A549 (cell line): Measurements from ENCODE around the gene PAIP2. TPM values are rescaled to one million over a fixed set of nuclear protein-coding genes. Genes with fewer than 3 reads are reported as not detected.
A peak's percentile ranks its signal among the peaks of the same experiment; 100 is the strongest.

Experiments
- ATAC-seq, 2 experiments: fragments of 200-7000 bp in 1 of 2; fragments of >200 bp in 1 of 2; cut with Nextera tagmentation in 1 of 2; cut with Tn5 transposase in 1 of 2; 3 replicates each; pipeline versions ENCODE4 v1.8.0 to v1.9.1; 2018 to 2020; ENCODE audit warnings: mild to moderate bottlenecking in 1 of 2, moderate library complexity in 1 of 2
- CTCF ChIA-PET: fragments of 300-600 bp; sonication (Branson Sonifier 250); formaldehyde crosslinking; extraction: SDS; loops from one replicate; lab custom pipeline; 2021; ENCODE audit warnings: antibody characterized with exemption, inconsistent platforms; lab: Yijun Ruan, JAX
- POLR2A ChIA-PET: fragments of 350-600 bp; formaldehyde crosslinking; extraction: SDS; loops from one replicate; lab custom pipeline; 2021; ENCODE audit warnings: antibody characterized with exemption, inconsistent platforms; lab: Yijun Ruan, JAX
- DNase-seq, 2 experiments: peaks; one replicate each; pipeline versions ENCODE4 v3.0.0 to v3.0.0-alpha.2; 2011 to 2016; ENCODE audit warnings: low read depth in 1 of 2, low spot score in 1 of 2
- FAIRE-seq: peaks from 2 replicates; lab custom pipeline; 2011; peaks lifted over from hg19 to GRCh38; lab: Jason Lieb, UNC
- H3K27ac ChIP-seq, 2 experiments: fragments of >200 bp; sonication (Bioruptor Twin); formaldehyde crosslinking; 3 replicates each; pipeline ENCODE4 v1.5.1; 2016 to 2017
- H3K4me1 ChIP-seq: fragments of >200 bp; sonication (Bioruptor Twin); formaldehyde crosslinking; 3 replicates; pipeline ENCODE4 v1.6.1; 2016
- H3K4me2 ChIP-seq: fragments of >200 bp; sonication (Bioruptor Twin); formaldehyde crosslinking; 3 replicates; pipeline ENCODE4 v1.6.1; 2016
- H3K4me3 ChIP-seq: fragments of >200 bp; sonication (Bioruptor Twin); formaldehyde crosslinking; 3 replicates; pipeline ENCODE4 v1.5.1; 2016
- H3K9me3 ChIP-seq: fragments of >200 bp; sonication (Bioruptor Twin); formaldehyde crosslinking; 3 replicates; pipeline ENCODE4 v1.6.1; 2016
- CBX8 ChIP-seq: fragments of 200-600 bp; sonication (generic); IDR thresholded peaks from 2 replicates; pipeline ENCODE4 v1.6.1; 2016
- CHD4 ChIP-seq: fragments of 200-600 bp; sonication (generic); IDR thresholded peaks from 2 replicates; pipeline ENCODE4 v1.6.1; 2016; ENCODE audit warnings: antibody characterized with exemption, mild to moderate bottlenecking, borderline replicate concordance
- MYC ChIP-seq: IDR thresholded peaks from 2 replicates; pipeline ENCODE4 v1.6.1; 2012; ENCODE audit warnings: mild to moderate bottlenecking, inconsistent platforms, low read length, improper control_type of control experiment, borderline replicate concordance
- NPAS2 ChIP-seq: fragments of 250-450 bp; sonication (Bioruptor Pico); IDR thresholded peaks from 2 replicates; pipeline ENCODE4 v1.8.0; 2022; ENCODE audit warnings: mild to moderate bottlenecking, moderate library complexity, borderline replicate concordance
- POLR2AphosphoS2 ChIP-seq: conservative IDR thresholded peaks from 2 replicates; pipeline ENCODE4 v1.6.1; 2012; ENCODE audit warnings: low read length, improper control_type of control experiment, inconsistent platforms
- RAD21 ChIP-seq, 2 experiments: fragments of >200 bp in 1 of 2; sonication (Bioruptor Twin) in 1 of 2; formaldehyde crosslinking in 1 of 2; IDR thresholded peaks in 1 of 2; conservative IDR thresholded peaks in 1 of 2; 2 replicates in 1 of 2; 3 replicates in 1 of 2; pipeline ENCODE4 v1.6.1; 2012 to 2018; ENCODE audit warnings: inconsistent platforms in 1 of 2
- ZC3H11A ChIP-seq: fragments of 450-650 bp; IDR thresholded peaks from 2 replicates; pipeline ENCODE4 v1.6.1; 2014; ENCODE audit warnings: antibody characterized with exemption, mild to moderate bottlenecking
- ZNF302 ChIP-seq: fragments of 250-450 bp; sonication (Bioruptor Pico); IDR thresholded peaks from 2 replicates; pipeline ENCODE4 v1.9.0; 2021; ENCODE audit warnings: inconsistent platforms, mild to moderate bottlenecking, moderate library complexity
- WGBS: methylation state at CpG from one replicate; pipeline ENCODE4 v1.1.6; 2017; ENCODE audit errors: missing lambda C conversion rate; 5-methylcytosine and 5-hydroxymethylcytosine counted together
- polyA plus RNA-seq, 4 experiments: library from polyadenylated mRNA; depleted of rRNA in 3 of 4; stranded (reverse); fragments of >200 nt; fragmentation: RNase III in 1 of 4; extraction: RNeasy Plus Mini Kit Qiagen cat#74134 plus additional on column Dnase treatment in 1 of 4; gene quantifications; 2 replicates in 3 of 4; 3 replicates in 1 of 4; pipeline ENCODE4 v1.2.3, GENCODE V29; 2011 to 2017
- TF ChIP-seq, protein P1 (sequence below): fragments of >200 bp; sonication (Bioruptor Twin); formaldehyde crosslinking; IDR thresholded peaks from 3 replicates; pipeline ENCODE4 v1.5.1; 2016
- TF ChIP-seq, protein P2 (sequence below): fragments of 200-600 bp; sonication (generic); IDR thresholded peaks from 2 replicates; pipeline ENCODE4 v1.6.1; 2016; ENCODE audit warnings: antibody characterized with exemption, mild to moderate bottlenecking, moderate library complexity
- TF ChIP-seq, protein P3 (sequence below): fragments of >200 bp; sonication (Bioruptor Twin); formaldehyde crosslinking; IDR thresholded peaks from 2 replicates; pipeline ENCODE4 v1.6.1; 2016

Gene PAIP2
- polyA plus RNA-seq, 2 of the 4 experiments (the other 2 are of a cell fraction), result 109 to 128 TPM

DNA sequence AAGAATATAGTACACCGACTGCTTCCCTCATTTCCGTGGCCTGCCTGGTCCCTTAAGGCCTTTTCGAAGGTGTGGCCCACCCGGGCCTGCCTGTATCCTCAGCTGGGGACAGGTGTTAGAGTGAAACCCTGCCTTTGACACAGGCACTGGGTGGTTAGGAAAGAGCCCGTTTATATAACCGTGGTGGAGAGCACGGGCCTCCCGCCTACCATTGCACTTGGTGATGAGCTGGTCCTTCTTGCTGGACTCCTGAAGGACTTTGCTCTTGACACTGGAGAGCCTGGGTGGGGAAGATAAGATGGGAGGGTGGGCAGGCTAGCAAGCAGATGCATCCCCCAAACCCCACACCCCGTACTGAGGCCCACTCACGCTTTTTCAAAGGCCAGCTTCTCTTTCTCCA lies 59.9 kb downstream of the PAIP2 start:
- Histone ChIP-seq H3K27ac (no peak overlapping the region), H3K4me1 (peaks cover 18% of the 10 kb centered on the region), H3K4me3 (no peak overlapping the region), H3K9me3 (no peaks in the 10 kb centered on the region), H3K4me2 (no peak overlapping the region)
- 83% methylated on average over 10 of the region's 10 CpGs for WGBS
- no peak for TF ChIP-seq POLR2AphosphoS2
- ChIA-PET CTCF (interaction anchor here (0.9 to 2.5 kb wide), 4 partner anchors 8 to 21 kb away, joined by 3 to 16 read pairs (median 4); no protein-coding TSS in a partner anchor), POLR2A (interaction anchor here (0.6 to 0.9 kb wide), 2 partner anchors 9 to 90 kb away, joined by 3 to 4 read pairs; no protein-coding TSS in a partner anchor)
- FAIRE-seq, result no peak
- no peak for ATAC-seq
- DNase-seq, result no peak

DNA sequence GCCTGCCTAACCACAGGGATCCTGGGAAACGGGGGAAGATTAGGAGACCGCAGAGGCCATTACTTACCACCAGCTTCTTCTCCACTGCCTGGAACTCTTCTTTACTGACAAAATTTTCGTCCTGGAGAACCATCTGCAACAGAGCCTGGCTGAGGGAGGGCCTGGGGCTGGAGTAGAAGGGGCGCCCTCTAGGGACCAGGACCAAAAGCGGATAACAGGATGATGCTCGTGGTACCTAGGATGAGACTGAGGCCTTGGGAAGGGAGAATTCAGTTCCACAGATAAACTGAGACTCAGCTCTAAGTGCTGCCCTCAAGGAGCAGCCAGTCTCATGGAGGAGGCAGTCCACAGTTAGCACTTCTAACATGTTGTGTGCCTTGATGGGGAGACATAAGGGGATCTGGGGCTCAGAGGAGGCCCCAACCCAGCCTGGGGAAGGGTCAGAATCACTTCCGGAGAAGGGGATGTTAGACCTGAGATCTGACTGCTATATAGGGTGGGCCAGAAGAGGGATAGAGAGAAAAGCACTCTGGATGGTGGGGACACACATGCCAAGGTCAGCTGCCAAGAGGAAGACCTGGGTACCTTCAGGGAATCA lies 61.0 kb downstream of the PAIP2 start:
- TF ChIP-seq MYC (no peak), NPAS2 (no peak), RAD21 (conservative IDR thresholded peaks at IDR 0.05 in 1 of 2, IDR thresholded peaks at IDR 0.05 in 1 of 2) (peak in 1 of 2 experiments; percentile 52; a peak in 2 of 5 replicates), ZNF302 (CRISPR knock-in tag) (no peak)
- TF ChIP-seq, protein P1, sequence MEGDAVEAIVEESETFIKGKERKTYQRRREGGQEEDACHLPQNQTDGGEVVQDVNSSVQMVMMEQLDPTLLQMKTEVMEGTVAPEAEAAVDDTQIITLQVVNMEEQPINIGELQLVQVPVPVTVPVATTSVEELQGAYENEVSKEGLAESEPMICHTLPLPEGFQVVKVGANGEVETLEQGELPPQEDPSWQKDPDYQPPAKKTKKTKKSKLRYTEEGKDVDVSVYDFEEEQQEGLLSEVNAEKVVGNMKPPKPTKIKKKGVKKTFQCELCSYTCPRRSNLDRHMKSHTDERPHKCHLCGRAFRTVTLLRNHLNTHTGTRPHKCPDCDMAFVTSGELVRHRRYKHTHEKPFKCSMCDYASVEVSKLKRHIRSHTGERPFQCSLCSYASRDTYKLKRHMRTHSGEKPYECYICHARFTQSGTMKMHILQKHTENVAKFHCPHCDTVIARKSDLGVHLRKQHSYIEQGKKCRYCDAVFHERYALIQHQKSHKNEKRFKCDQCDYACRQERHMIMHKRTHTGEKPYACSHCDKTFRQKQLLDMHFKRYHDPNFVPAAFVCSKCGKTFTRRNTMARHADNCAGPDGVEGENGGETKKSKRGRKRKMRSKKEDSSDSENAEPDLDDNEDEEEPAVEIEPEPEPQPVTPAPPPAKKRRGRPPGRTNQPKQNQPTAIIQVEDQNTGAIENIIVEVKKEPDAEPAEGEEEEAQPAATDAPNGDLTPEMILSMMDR, result peak; percentile 58
- CTCF ChIA-PET, result interaction anchor here (0.9 to 6.1 kb wide), 7 partner anchors 9 to 114 kb away, joined by 3 to 48 read pairs (median 5); partner anchors contain the start of gene PAIP2
- Histone ChIP-seq H3K4me2 (peak overlapping the region; percentile 71), H3K4me3 (no peak overlapping the region), H3K9me3 (no peaks in the 10 kb centered on the region), H3K4me1 (peaks cover 18% of the 10 kb centered on the region), H3K27ac (peak overlapping the region in 1 of 2 experiments; percentile 91; a peak in 1 of 6 replicates)
- POLR2A ChIA-PET, result interaction anchor here (0.9 kb wide), 1 partner anchor 10 kb away, joined by 3 read pairs; no protein-coding TSS in a partner anchor
- FAIRE-seq (no peak), DNase-seq (peak; percentile 63 to 72), ATAC-seq (peak; percentile 38 to 53; a peak in 3 of 6 replicates)
- 55% methylated on average over 7 of the region's 7 CpGs for WGBS

DNA sequence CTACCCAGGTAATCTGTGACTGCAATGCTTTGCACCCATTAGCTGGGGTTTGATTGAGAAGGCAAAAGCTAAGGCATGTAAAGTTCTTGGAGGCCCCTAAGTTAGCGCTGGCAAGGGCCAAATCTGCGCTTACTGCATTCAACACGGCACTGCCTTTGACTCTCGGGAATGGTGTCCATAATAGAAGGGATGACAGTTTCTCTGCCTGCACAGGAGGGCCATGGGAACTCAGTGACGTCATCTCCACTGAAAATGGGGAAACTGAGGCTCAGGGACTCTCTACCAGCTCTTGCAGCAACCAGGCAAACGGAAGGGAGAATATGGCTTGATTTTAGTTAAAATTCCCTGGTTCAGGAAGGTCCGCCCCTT lies 61.7 kb downstream of the PAIP2 start:
- POLR2A ChIA-PET, result interaction anchor here (1.0 kb wide), 2 partner anchors 36 to 109 kb away, joined by 4 to 5 read pairs; partner anchors contain the start of gene DNAJC18
- peak overlapping the region; percentile 71 for H3K4me2 ChIP-seq
- no peaks in the 10 kb centered on the region for H3K9me3 ChIP-seq
- H3K4me3 ChIP-seq, result peak overlapping the region; percentile 45
- 35% methylated on average over 7 of the region's 7 CpGs for WGBS
- peak overlapping the region; percentile 86 to 91 for H3K27ac ChIP-seq
- CTCF ChIA-PET, result interaction anchor here (1.1 to 6.1 kb wide), 3 partner anchors 12 to 62 kb away, joined by 3 to 48 read pairs (median 16); partner anchors contain the start of gene PAIP2
- TF ChIP-seq, protein P2, sequence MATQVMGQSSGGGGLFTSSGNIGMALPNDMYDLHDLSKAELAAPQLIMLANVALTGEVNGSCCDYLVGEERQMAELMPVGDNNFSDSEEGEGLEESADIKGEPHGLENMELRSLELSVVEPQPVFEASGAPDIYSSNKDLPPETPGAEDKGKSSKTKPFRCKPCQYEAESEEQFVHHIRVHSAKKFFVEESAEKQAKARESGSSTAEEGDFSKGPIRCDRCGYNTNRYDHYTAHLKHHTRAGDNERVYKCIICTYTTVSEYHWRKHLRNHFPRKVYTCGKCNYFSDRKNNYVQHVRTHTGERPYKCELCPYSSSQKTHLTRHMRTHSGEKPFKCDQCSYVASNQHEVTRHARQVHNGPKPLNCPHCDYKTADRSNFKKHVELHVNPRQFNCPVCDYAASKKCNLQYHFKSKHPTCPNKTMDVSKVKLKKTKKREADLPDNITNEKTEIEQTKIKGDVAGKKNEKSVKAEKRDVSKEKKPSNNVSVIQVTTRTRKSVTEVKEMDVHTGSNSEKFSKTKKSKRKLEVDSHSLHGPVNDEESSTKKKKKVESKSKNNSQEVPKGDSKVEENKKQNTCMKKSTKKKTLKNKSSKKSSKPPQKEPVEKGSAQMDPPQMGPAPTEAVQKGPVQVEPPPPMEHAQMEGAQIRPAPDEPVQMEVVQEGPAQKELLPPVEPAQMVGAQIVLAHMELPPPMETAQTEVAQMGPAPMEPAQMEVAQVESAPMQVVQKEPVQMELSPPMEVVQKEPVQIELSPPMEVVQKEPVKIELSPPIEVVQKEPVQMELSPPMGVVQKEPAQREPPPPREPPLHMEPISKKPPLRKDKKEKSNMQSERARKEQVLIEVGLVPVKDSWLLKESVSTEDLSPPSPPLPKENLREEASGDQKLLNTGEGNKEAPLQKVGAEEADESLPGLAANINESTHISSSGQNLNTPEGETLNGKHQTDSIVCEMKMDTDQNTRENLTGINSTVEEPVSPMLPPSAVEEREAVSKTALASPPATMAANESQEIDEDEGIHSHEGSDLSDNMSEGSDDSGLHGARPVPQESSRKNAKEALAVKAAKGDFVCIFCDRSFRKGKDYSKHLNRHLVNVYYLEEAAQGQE, result no peak
- TF ChIP-seq CBX8 (no peak), ZC3H11A (no peak), CHD4 (no peak)
- TF ChIP-seq, protein P1, result no peak
- TF ChIP-seq, protein P3, sequence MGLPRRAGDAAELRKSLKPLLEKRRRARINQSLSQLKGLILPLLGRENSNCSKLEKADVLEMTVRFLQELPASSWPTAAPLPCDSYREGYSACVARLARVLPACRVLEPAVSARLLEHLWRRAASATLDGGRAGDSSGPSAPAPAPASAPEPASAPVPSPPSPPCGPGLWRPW, result no peak
- FAIRE-seq, result no peak
- H3K4me1 ChIP-seq, result peaks cover 12% of the 10 kb centered on the region
- peak; percentile 28 to 37 for ATAC-seq
- no peak for DNase-seq
